MCF 10A (cell line): ENCODE data around the gene UTP25. TPM values are rescaled to one million over a fixed set of nuclear protein-coding genes. Genes with fewer than 3 reads are reported as not detected.

Source experiments
- BruUV-seq: library from RNA; stranded (reverse); fragments of 400-500 nt; replicated peaks from 2 replicates; lab custom pipeline; 2021; lab: Mats Ljungman, UMichigan
- CTCF ChIA-PET: fragments of 300-600 bp; sonication (Branson Sonifier 250); formaldehyde crosslinking; extraction: SDS; loops from one replicate; lab custom pipeline; 2021; ENCODE audit warnings: antibody characterized with exemption, inconsistent platforms; lab: Yijun Ruan, JAX
- POLR2A ChIA-PET: fragments of 300-600, 350-650 bp; sonication (Branson Sonifier 250); formaldehyde crosslinking; extraction: SDS; loops from one replicate; lab custom pipeline; 2020; ENCODE audit warnings: antibody characterized with exemption, inconsistent platforms; lab: Yijun Ruan, JAX
- DNase-seq: peaks from one replicate; pipeline ENCODE4 v3.0.0-alpha.2; 2018; ENCODE audit not compliant: unreplicated experiment
- H3K27ac Mint-ChIP-seq: one replicate; pipeline ENCODE4 v1.8.0; 2022; ENCODE audit warnings: mild to moderate bottlenecking, low read depth, mixed read lengths; ENCODE audit not compliant: unreplicated experiment
- H3K27me3 Mint-ChIP-seq: one replicate; pipeline ENCODE4 v1.8.0; 2022; ENCODE audit warnings: mixed read lengths; ENCODE audit not compliant: insufficient read depth, unreplicated experiment
- H3K36me3 Mint-ChIP-seq: one replicate; pipeline ENCODE4 v1.8.0; 2022; ENCODE audit warnings: mild to moderate bottlenecking, moderate library complexity, mixed read lengths; ENCODE audit not compliant: insufficient read depth, unreplicated experiment
- H3K4me1 Mint-ChIP-seq: one replicate; pipeline ENCODE4 v1.8.0; 2022; ENCODE audit warnings: mixed read lengths; ENCODE audit not compliant: insufficient read depth, unreplicated experiment
- H3K4me3 Mint-ChIP-seq: one replicate; pipeline ENCODE4 v1.8.0; 2022; ENCODE audit warnings: mild to moderate bottlenecking, moderate library complexity, mixed read lengths; ENCODE audit not compliant: unreplicated experiment
- H3K9me3 Mint-ChIP-seq: one replicate; pipeline ENCODE4 v1.8.0; 2022; ENCODE audit warnings: mixed read lengths; ENCODE audit not compliant: unreplicated experiment
- CTCF ChIP-seq: fragments of 200-600 bp; IDR thresholded peaks from one replicate; pipeline ENCODE4 v1.8.0; 2022; ENCODE audit warnings: antibody characterized with exemption, mild to moderate bottlenecking; ENCODE audit not compliant: unreplicated experiment
- intact Hi-C: fragments of 100-400 bp; cut with micrococcal nuclease; formaldehyde crosslinking; loops from 2 replicates; pipeline ENCODE4 v1.14.1; 2022
- total RNA-seq: library from RNA; stranded (reverse); gene quantifications from 2 replicates; pipeline ENCODE4 v1.2.3, GENCODE V29; 2022

Gene UTP25
- total RNA-seq, 1 experiment from 2014 or later: 23.8 TPM

- ChIA-PET CTCF (interaction anchor here (0.6 to 7.1 kb wide), 11 partner anchors 9 to 1877 kb away, joined by 3 to 70 read pairs (median 4); partner anchors contain the start of gene UTP25), POLR2A (interaction anchor here (0.7 to 6.2 kb wide), 19 partner anchors 9 to 273 kb away, joined by 3 to 142 read pairs (median 13); partner anchors contain the start of genes IRF6 and UTP25)
- intact Hi-C loops: no loop called here
- peak overlapping the region; percentile 90 for H3K4me3 Mint-ChIP-seq
- H3K4me1 Mint-ChIP-seq: peaks cover 22% of the 10 kb centered on the region
- H3K36me3 Mint-ChIP-seq: peaks cover 58% of the 10 kb centered on the region
- DNase-seq: peak; percentile 32
- peak overlapping the region; percentile 96 for H3K27ac Mint-ChIP-seq
- no peaks in the 10 kb centered on the region for H3K9me3 Mint-ChIP-seq
- no peaks in the 10 kb centered on the region for H3K27me3 Mint-ChIP-seq
- TF ChIP-seq CTCF: no peak
- no TSS peak for BruUV-seq
Measured at GRCh38 chr1:209783386-209783785, 44.4 kb upstream of the UTP25 start.

- no peaks in the 10 kb centered on the region for H3K9me3 Mint-ChIP-seq
- DNase-seq: peak; percentile 100
- ChIA-PET POLR2A (interaction anchor here (0.6 to 6.2 kb wide), 34 partner anchors 8 to 355 kb away, joined by 3 to 142 read pairs (median 6); partner anchors contain the start of genes IRF6 and UTP25), CTCF (interaction anchor here (0.6 to 7.1 kb wide), 15 partner anchors 10 to 225 kb away, joined by 3 to 70 read pairs (median 6); partner anchors contain the start of gene UTP25)
- TSS peak; percentile 99 for BruUV-seq
- H3K4me3 Mint-ChIP-seq: peak within 1 kb of the TSS; percentile 90
- H3K27ac Mint-ChIP-seq: peak within 1 kb of the TSS; percentile 96
- intact Hi-C loops: loop anchor here (1.0 to 2.0 kb wide), 2 partner anchors 36 to 38 kb away; no protein-coding TSS in a partner anchor
- H3K4me1 Mint-ChIP-seq: peaks cover 22% of the 10 kb centered on the region
- peaks cover 67% of the 10 kb centered on the region for H3K36me3 Mint-ChIP-seq
- no peak for TF ChIP-seq CTCF
- no peaks in the 10 kb centered on the region for H3K27me3 Mint-ChIP-seq
Measured at GRCh38 chr1:209784265-209785169, 43.3 kb upstream of the UTP25 start, which contains the start of gene C1orf74. Gene C1orf74 (minus strand): TSS chr1:209784559. CDS start chr1:209783634, 925 bp downstream.

GRCh38 chr1:209785592-209785991 lies 42.2 kb upstream of the UTP25 start:
- Mint-ChIP-seq H3K9me3 (no peaks in the 10 kb centered on the region), H3K27ac (peak overlapping the region; percentile 96), H3K36me3 (peaks cover 74% of the 10 kb centered on the region), H3K27me3 (no peaks in the 10 kb centered on the region), H3K4me1 (peaks cover 22% of the 10 kb centered on the region), H3K4me3 (no peak overlapping the region)
- DNase-seq: no peak
- BruUV-seq: no TSS peak
- ChIA-PET CTCF (interaction anchor here (0.7 to 7.1 kb wide), 13 partner anchors 11 to 64 kb away, joined by 3 to 70 read pairs (median 6); partner anchors contain the start of gene UTP25), POLR2A (interaction anchor here (0.7 to 6.2 kb wide), 12 partner anchors 16 to 352 kb away, joined by 3 to 142 read pairs (median 25); partner anchors contain the start of gene IRF6)
- TF ChIP-seq CTCF: no peak
- intact Hi-C loops: loop anchor here (2.0 kb wide), 1 partner anchor 37 kb away; no protein-coding TSS in a partner anchor
